HG03045 (cell line): ENCODE data around the gene NOTUM.

Experiments used
- ATAC-seq: cut with Tn5 transposase; IDR thresholded peaks from one replicate; pipeline ENCODE4 v1.9.1; 2021; ENCODE audit warnings: mild to moderate bottlenecking, moderate library complexity; ENCODE audit not compliant: unreplicated experiment

NOTUM gene

GRCh38 chr17:81978524-81979298 is 17.7 kb upstream of the NOTUM start:
- no peak for ATAC-seq

DNA sequence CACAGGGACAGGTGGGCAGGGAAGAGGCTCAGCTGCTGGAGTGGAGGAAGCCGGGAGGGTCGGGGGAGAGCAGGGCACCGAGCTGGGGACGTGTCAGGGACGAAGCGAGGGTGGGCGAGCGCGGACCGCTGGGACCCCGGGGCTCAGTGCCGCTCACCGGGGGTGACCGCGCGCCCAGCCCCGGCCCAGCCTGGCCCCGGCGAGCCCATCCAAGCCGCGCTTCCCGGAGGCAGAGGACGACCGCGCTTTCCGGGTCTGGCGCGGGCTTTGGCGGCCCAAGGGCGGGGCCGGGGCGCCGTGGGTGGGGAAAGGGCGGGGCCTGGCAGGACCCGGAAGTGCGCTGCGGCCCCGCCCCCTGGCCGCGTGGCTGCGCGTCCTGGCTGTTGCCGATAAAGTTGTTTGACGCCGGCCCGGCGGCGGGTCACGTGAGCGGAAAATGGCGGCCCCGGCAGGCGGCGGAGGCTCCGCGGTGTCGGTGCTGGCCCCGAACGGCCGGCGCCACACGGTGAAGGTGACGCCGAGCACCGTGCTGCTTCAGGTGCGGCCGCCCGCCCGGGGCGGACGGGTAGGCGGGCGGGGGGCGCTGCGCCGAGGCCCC is 16.3 kb upstream of the NOTUM start, which contains the start of gene ASPSCR1:
Gene ASPSCR1 (plus strand): TSS at position 419 of the 598 bp plus-strand sequence. CDS start 18 bp downstream, at position 437.
- peak; percentile 85 for ATAC-seq

DNA sequence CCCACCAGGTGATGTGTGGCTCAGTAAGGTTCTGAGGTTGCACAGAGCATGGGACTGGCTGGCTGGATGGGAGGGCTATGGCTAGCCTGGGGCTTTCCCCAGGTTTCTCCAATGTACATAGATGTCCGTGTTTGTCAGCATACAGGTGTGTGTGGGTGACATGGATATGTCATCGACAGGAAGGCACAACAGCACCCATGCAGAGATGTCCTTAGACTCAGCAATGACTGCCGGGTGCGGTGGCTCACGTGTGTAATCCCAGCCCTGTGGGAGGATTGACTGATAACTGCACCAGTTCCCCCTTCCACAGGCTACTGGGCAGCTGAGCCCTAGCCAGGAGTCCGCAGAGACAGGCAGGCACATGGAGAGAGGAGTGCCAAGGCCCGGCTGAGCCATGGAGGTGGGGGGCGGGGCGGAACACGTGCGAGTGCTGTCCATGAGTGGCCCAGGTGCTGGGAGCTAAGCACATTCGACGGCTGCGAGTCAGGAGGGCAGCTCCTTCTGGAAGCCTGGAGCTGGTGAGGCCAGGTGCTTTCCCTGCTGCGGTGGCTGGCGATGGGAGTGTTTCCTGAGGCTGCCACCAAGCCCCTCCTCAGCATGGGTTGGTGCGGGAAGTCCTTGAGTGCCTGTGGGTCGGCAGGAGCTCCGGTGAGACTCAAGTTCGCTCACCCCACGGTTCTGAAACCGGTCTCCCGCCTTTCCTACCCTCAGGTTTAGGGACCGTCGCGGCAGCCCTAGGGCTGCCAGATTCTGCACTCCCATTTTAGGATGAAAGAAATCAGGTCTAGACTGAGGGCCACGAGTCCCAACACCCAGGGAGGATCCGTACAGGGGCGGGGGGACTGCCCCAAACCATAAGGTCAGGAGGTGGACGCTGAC is 15.6 kb upstream of the NOTUM start:
- ATAC-seq: no peak

GRCh38 chr17:81973432-81973831 is 12.4 kb upstream of the NOTUM start:
- no peak for ATAC-seq

GRCh38 chr17:81968850-81969812 is 8.1 kb upstream of the NOTUM start:
- no peak for ATAC-seq

DNA sequence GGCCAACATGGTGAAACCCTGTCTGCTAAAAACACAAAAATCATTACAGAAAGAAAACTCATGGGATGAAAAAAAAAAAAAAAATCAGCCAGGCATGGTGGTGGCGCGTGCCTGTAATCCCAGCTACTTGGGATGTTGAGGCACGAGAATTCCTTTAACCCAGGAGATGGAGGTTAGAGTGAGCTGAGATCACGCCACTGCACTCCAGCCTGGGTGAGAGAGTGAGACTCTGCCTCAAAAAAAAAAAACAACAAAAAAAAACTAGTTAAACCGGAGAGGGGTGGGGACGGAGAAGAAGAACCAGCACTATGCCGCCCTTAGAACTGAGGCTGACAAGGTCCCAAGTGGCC is 7.4 kb upstream of the NOTUM start:
- ATAC-seq: no peak

DNA sequence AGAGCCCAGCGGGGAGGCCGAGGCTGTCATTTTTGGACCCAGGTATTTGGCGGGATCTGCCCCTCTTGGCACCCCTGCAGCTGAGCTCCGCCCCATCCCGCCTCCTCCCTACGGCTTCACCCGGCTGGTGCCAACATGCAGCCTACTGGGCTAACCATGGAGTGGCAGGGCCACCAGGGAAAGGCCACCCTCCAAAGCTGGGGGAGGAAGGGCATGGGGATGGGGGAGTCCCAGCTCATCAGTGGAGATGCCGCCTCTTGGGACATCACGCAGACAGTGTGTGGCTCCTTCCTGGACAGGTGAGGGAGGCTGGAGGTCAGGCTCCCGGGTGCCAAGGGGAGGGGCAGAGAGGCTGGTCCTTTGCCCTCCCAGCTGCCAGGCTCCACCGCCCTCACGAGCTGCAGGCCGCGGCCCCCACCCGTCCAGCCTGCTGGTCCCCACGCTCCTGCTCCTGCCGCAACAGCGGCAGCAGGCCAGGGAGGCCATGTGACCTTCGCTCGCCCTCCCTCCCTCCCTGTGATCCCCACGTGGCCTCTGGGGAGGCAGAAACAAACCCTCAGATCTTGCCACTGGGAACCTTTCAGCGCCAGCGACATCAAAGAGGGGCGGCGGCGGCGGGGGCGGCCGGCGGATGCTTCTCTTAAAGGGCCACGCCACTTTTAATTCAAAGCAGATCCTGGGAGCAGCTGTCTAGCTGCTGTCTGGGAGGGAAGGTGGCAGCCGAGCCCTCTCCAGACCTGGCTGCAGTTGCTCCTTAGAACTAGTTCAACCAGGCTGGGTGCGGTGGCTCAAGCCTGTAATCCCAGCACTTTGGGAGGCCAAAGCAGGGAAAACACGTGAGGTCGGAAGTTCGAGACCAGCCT is 6.8 kb upstream of the NOTUM start:
- no peak for ATAC-seq

DNA sequence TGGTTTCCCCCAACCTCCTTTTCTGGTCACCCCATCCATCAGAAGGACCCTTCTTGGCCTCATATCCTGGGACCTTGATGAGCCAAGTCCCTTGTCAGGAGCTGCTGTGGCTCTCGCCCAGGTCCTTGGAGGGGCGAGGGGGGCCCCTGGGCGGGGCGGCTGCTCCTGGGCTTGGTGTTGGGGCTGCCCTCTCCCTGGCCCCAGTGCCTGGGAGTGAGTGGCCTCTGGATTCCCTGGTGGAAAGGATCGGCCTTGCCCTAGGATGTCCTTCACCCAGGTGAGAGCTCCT is 6.2 kb upstream of the NOTUM start:
- no peak for ATAC-seq

DNA sequence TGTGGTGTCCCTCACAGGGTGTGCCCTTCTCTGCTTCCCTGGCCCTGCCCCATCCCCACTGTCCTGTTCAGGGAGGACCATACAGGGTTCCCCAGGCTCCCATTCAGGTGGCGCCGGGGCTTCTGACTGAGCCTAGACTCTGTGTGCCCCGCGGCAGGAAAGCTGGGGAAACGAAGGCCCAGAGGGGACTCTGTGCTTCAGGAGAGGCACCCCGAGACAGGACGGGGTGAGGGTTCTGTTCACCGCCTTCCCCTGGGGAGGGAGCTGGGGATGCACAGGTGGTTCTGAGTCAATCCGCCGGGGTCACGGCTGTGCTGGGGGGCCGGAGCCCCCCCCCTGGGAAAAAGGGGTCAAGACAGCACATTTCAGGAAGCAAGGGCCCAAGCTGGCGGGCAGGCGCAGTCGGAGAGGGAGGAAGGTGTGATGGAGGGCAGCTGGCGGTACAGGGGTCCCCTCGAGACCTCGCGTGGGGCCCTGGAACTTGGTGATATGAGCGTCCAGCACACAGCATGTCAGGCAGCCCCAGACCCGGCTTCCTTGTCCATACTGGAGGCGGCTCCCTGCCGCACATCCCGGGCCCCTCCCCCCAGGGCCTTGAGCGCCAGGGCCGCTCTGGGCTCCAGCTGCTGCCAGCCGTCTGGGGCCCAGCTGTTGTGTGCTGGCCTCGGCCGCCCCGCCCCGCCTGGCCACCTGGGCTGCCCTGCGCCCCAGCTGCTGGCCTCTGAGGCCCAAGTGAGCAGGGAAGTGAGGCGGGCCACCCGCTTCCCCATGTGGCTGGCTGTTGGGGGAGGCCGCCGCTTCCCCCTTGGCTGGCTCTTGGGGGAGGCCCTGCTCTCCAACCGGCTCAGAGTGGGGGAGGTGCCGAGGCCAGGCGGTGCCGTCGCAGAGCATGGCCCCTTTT is 5.6 kb upstream of the NOTUM start:
- no peak for ATAC-seq

DNA sequence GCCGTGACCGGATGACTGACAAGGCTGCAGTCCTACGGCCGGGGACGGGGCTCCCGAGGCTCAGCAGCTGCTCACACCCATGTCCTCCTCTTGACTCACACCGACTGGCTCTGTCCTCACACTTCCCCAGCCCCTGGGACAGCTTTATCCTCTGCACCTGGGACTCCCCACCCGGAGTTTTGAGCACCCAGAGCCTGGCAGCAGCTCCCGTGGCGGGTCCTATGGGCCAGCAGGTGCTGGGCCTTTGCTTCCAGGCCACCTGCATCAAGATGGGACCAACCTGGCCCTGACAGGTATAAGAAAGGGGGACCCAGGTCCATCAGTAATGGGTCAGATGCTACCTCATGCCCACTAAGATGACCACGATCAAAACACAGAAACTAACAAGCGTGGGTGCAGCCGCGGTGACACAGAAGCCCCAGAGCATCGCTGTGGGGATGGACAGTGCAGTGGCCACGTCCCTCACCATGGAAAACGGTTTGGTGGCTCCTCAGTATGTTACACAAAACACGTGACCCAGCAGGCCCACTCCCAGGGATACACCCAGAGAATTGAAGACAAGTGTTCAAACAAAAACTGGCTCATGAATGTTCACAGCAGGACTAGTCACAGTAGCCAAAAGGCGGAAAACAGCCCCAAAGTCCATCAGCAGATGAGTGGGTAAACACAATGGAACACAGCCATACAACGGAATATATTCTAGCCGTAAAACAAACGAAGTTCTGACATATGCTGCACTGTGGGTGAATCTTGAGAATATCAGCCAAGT is 3.3 kb upstream of the NOTUM start:
- no peak for ATAC-seq

- no peak for ATAC-seq
Observed at GRCh38 chr17:81962499-81963441, 1.8 kb upstream of the NOTUM start.

GRCh38 chr17:81961521-81962498 is 823 bp upstream of the NOTUM start:
- no peak for ATAC-seq

GRCh38 chr17:81960130-81960958 is 643 bp downstream of the NOTUM start:
- ATAC-seq: no peak

DNA sequence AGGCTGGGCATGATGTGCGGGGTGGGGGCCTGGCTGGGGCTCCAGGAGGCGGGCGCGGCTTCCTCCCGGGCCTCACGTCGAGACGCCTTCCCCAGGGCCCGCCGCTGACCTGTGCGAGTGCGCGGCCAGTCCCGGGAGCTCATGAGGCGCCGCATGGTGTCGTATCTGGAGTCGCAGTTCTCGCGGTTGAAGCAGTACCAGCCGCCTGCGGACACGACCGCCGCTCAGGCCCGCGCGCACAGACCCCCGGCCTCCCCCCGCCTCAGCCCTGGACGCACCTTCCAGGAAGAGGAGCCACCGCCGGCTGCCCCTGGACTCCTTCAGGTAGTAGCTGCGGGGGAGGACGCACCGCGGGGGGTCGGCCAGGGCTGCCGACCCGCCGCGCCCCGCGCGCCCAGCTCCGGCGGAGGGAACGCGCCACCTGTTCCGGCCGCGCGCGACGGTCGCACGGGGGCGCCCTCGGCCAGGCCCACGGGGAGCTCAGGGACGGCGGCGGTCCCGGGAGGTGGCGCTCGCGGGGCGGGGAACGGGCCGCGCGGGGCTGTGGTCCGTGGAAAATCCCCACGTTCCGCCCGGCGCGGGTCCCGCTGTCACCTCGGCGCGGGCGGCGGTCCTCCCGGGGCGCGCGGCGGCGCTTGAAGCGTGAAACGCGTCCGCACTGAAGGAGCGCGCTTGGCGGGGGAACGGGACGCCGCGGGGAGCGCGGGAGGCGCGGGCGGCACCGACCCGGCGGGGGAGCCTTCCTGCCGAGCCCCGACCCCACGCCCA is 1.4 kb downstream of the NOTUM start:
- ATAC-seq: peak; percentile 48
